ENCODE data around the gene PDPR.
"Not testable (repeated sequence)": the region's sequence is repeated elsewhere in the genome, so short reads cannot be mapped to it uniquely, and the experiment has no call there.

The PDPR gene

GRCh38 chr16:70127706-70128105 lies 13.6 kb downstream of the PDPR start:
- not testable (repeated sequence) for DNase-seq (ENCODE audit: low read depth in 2 of 3, low spot score in 2 of 3)

DNA sequence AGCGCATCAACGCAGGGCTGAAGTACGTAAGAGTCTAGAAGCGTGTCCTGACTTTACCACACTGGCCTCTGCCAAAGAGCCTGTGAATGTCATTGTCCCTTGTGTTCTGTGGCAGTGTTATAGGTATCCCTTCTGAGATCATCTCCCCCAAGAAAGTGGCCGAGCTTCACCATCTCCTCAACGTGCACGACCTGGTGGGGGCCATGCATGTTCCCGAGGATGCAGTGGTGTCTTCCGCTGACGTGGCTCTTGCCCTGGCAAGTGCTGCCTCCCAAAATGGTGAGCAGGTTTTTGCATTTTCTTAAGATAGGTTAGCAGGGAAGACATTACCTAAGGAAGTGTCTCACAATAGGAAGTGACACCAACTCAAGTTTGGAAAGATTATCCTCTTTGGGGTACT lies 14.7 kb downstream of the PDPR start:
- DNase-seq (ENCODE audit: low read depth in 2 of 3, low spot score in 2 of 3): not testable (repeated sequence)

DNA sequence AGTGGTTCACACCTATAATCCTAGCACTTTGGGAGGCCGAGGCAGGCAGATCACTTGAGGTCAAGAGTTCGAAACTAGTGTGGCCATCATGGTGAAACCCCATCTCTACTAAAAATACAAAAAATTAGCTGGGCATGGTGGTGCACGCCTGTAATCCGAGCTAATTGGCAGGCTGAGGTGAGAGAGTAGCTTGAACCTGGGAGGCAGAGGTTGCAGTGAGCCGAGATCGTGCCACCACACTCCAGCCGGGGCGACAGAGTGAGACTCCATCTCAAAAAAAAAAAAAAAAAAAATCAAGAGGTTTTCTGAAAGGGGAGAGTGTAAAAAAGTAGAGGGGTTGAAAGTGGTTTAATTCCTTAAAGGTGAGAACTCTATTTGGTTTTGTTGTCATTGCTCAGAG lies 21.7 kb downstream of the PDPR start:
- DNase-seq (ENCODE audit: low read depth in 2 of 3, low spot score in 2 of 3): not testable (repeated sequence)

- DNase-seq (ENCODE audit: low read depth in 2 of 3, low spot score in 2 of 3): not testable (repeated sequence)
These were observed 22.5 kb downstream of the PDPR start for GRCh38 chr16:70136595-70136994.

- DNase-seq (ENCODE audit: low read depth in 2 of 3, low spot score in 2 of 3): not testable (repeated sequence)
These were observed 28.6 kb downstream of the PDPR start for GRCh38 chr16:70142739-70143138.

DNA sequence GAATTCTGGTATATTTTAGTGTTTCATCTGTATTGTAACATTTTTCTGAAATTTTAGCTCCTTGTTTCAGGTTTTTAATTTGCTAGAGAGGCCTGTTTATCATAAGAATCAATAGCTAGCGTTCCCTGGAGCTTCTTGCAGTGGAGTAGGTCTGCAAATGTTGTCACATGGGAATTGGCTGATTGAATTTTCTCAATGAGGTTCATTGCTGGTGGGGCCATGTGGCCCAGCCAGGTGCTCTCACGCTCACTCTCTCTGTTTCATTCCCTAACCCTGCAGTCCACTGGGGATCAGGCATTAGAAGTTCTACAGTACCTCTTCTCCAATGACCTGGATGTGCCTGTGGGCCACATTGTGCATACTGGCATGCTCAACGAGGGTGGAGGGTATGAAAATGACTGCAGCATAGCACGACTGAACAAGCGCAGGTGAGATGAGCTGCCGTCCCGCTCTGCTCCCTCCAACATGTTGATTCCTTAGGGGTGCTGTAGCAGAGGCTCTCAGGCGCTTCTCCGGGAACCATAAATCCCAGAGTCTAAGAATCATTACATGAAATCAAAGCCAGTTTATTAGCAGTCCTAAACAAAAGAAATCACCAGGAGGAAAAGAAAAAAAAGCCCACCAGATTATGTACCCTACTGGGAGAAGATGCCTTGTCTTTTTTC lies 29.2 kb downstream of the PDPR start:
- not testable (repeated sequence) for DNase-seq (ENCODE audit: low read depth in 2 of 3, low spot score in 2 of 3)

DNA sequence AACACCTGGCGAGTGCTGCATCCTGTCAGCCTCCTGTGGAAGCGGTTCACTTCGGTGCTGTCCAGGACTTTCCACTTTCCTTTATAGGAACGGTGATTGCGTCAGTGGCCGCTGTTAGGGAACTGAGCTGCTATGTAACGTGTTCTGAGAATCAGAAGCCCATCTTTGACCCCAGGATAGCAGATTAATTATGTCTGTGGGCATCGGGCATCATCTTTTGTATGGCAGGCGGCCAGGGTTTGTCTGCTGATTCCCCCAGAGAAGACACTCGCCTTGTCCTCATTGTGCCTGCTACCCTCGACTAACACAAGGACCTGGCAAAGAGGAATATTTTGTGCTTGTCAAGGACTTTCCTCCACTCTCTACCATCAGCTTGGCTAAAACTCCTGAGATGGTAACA lies 33.7 kb downstream of the PDPR start:
- DNase-seq (ENCODE audit: low read depth in 2 of 3, low spot score in 2 of 3): not testable (repeated sequence)

GRCh38 chr16:70148453-70148852 lies 34.3 kb downstream of the PDPR start:
- not testable (repeated sequence) for DNase-seq (ENCODE audit: low read depth in 2 of 3, low spot score in 2 of 3)

DNA sequence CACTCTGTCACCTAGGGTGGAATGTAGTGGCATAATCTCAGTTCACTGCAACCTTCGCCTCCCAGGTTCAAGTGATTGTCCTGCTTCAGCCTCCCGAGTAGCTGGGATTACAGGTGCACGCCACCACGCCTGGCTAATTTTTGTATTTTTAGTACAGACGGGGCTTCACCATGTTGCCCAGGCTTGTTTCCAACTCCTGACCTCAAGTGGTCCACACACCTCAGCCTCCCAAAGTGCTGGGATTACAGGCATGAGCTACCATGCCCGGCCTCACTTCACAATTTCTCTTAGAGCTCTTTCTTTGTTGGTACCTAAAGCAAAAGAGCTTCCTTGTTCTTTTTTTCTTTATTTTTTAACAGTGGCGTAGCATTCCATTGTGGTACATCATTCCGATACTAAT lies 35.2 kb downstream of the PDPR start:
- not testable (repeated sequence) for DNase-seq (ENCODE audit: low read depth in 2 of 3, low spot score in 2 of 3)

GRCh38 chr16:70151391-70151790 lies 37.3 kb downstream of the PDPR start:
- DNase-seq (ENCODE audit: low read depth in 2 of 3, low spot score in 2 of 3): no peak

DNA sequence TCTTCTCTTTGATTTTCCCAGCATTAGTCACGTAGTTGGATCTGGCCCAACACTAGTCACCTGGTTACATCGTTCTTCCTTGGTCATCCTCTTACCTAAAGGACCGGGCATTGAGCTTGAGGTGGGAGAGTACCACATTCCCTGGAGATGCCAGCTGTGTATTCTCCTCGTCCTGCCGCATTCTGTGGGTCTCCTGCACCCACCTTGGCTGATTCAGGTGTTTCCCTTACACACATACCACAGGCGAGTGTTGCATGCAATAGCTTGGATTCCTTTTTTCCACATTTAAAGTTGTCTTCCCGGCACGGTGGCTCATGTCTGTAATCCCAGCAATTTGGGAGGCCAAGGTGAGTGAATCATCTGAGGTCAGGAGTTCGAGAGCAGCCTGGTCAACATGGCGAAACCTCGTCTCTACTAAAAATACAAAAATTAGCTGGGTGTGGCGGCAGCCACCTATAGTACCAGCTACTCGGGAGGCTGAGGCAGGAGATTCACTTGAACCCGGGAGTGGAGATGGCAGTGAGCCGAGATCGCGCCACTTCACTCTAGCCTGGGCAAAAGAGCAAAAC lies 37.9 kb downstream of the PDPR start:
- DNase-seq (ENCODE audit: low read depth in 2 of 3, low spot score in 2 of 3): no peak

DNA sequence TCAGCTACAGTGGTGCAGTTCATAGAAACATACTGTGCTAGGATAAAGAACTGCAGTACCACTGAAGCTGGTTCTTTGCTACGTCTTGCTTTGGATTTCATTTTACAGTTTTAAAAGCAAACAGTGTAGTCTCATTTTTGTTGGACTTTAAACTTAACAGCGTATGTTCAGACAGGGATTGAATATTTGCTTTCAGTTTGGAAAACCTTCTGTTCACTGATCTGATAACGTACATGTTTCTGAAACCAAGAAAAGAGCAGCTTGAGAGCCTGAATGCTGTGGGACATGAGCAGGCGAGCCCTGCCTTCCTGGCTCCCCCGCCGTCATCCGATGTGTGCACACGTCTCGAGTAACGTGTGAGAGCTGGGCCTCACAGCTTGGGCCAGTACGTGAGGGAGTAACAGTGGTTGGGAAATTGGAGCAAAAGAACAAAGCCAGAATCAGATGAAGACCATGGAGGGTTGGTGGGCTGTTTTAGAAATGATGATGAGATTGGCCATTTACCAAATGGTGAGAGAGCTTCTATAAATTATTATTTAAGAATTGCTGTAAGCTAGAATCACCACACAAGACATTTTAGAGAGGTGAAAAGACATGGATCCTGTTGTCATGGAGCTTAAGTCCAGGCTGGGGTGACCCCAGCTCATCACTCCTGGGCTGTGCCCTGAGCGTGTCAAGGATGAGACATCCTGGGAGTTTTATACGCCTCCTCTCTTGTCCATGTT lies 38.6 kb downstream of the PDPR start:
- DNase-seq (ENCODE audit: low read depth in 2 of 3, low spot score in 2 of 3): no peak

DNA sequence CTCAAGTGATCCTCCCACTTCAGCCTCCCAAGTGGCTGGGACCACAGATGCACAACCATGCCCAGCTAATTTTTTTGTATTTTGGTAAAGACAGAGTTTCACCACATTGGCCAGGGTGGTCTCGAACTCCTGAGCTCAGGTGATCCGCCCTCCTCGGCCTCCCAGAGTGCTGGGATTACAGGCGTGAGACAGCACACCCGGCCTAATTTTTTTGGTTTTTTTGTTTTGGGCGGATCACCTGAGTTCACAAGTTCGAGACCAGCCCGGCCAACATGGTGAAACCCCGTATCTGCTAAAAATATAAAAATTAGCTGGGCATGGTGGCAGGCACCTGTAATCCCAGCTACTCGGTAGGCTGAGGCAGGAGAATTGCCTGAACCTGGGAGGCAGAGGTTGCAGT lies 40.6 kb downstream of the PDPR start:
- not testable (repeated sequence) for DNase-seq (ENCODE audit: low read depth in 2 of 3, low spot score in 2 of 3)

DNA sequence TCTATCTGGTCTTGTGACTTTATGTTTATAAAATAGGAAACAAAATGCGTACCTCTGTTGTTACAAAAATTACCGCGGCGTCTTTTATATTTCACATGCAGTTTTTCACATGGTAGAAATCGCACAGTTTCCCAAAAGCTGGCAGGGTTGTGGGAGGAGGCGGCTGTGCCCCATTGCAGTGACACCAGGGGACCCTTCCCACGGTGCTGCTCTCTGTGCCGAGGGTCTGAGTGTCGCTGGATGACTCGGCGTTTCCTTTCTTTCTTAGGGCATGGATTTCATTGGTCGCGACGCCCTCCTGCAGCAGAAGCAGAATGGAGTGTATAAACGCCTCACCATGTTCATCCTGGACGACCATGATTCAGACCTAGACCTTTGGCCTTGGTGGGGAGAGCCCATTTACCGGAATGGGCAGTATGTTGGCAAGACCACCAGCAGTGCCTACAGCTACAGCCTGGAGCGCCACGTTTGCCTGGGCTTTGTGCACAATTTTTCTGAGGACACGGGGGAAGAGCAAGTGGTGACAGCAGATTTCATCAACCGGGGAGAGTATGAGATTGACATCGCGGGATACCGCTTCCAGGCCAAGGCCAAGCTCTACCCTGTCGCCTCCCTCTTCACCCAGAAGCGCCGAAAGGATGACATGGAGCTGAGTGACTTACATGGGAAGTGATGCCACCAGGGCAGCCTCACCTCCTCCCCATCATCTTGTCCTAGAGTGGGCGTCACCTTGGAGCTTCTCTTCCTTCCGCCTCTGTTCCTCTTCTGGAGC lies 42.3 kb downstream of the PDPR start:
- no peak for DNase-seq (ENCODE audit: low read depth in 2 of 3, low spot score in 2 of 3)

- DNase-seq (ENCODE audit: low read depth in 2 of 3, low spot score in 2 of 3): no peak
These were observed 43.0 kb downstream of the PDPR start for GRCh38 chr16:70157105-70157476.

- no peak for DNase-seq (ENCODE audit: low read depth in 2 of 3, low spot score in 2 of 3)
These were observed 43.5 kb downstream of the PDPR start for GRCh38 chr16:70157477-70158260.

DNA sequence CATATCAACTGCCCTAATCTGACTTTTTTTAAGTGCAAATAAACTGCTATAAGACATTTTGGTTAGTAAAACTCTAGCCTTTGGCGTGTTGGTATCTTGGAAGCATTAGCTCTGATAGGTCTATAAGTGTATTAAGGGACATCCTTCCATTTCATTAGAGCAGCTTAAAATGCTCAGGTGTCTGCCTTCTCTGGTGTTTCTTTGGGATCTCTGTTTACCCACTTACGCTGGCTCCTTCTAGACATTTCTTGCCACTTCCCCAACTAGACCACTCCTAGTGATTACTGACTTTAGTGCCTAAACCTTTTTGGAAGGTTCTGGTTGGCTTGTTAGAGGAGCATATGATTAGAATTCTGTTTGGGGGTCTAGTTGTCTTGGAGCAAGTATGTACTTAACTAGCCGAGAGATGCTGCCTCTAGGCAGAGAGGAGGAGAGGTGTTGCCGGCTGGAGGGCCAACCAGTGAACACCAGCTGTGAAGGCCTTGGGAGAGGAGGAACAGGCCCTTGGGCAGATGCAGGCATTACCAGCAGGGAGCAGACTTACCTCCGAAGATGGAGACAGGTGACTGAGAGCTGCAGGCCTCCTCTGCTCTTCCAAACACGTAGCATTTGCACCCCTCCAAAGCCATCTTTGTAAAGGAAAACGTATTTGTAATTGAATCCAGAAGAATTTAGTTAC lies 44.3 kb downstream of the PDPR start:
- DNase-seq (ENCODE audit: low read depth in 2 of 3, low spot score in 2 of 3): no peak

- no peak for DNase-seq (ENCODE audit: low read depth in 2 of 3, low spot score in 2 of 3)
These were observed 45.5 kb downstream of the PDPR start for GRCh38 chr16:70159355-70160348.

- no peak for DNase-seq (ENCODE audit: low read depth in 2 of 3, low spot score in 2 of 3)
These were observed 46.3 kb downstream of the PDPR start for GRCh38 chr16:70160388-70160787.

All from activated CD8-positive, alpha-beta memory T cell treated with anti-CD3 and anti-CD28 coated beads for 48 hours (primary cell).